HCT116 (cell line): ENCODE measurements around the gene LRRFIP2.

Source experiments
- EZH2phosphoT487 ChIP-seq: fragments of 200-600 bp; IDR thresholded peaks from 2 replicates; pipeline ENCODE4 v1.6.1; 2018; ENCODE audit warnings: antibody characterized with exemption, borderline replicate concordance
- JUND ChIP-seq: IDR thresholded peaks from 2 replicates; pipeline ENCODE4 v1.6.1; 2012
- POLR2A ChIP-seq: IDR thresholded peaks from 2 replicates; pipeline ENCODE4 v1.7.0; 2011; ENCODE audit warnings: borderline replicate concordance; ENCODE audit not compliant: insufficient read depth, insufficient read length; ENCODE audit errors: extremely low read depth
- POLR2AphosphoS5 ChIP-seq: IDR thresholded peaks from 2 replicates; pipeline ENCODE4 v1.6.1; 2011; ENCODE audit warnings: mild to moderate bottlenecking, low read depth, low read length, moderate library complexity
- RAD21 ChIP-seq: IDR thresholded peaks from 2 replicates; pipeline ENCODE4 v1.6.1; 2012; ENCODE audit warnings: low read depth, mild to moderate bottlenecking
- SIN3A ChIP-seq: IDR thresholded peaks from 2 replicates; pipeline ENCODE4 v1.6.1; 2012; ENCODE audit warnings: low read depth
- SP1 ChIP-seq: IDR thresholded peaks from 2 replicates; pipeline ENCODE4 v1.6.1; 2012; ENCODE audit warnings: low read depth
- YY1 ChIP-seq: IDR thresholded peaks from 2 replicates; pipeline ENCODE4 v1.6.1; 2011; ENCODE audit warnings: low read length, low read depth, moderate library complexity, mild to moderate bottlenecking; ENCODE audit not compliant: insufficient replicate concordance; ENCODE audit errors: extremely low read depth
- TF ChIP-seq, protein P1 (sequence below), 3 experiments: fragments of 200-600 bp in 1 of 3; sonication (generic) in 1 of 3; IDR thresholded peaks in 2 of 3; conservative IDR thresholded peaks in 1 of 3; 2 replicates each; pipeline ENCODE4 v1.5.1; 2012 to 2017; ENCODE audit warnings: low read depth in 2 of 3, low read length in 2 of 3, antibody characterized with exemption in 1 of 3, borderline replicate concordance in 1 of 3, control low read depth in 1 of 3, mild to moderate bottlenecking in 1 of 3, mixed read lengths in 1 of 3, mixed run types in 1 of 3, moderate library complexity in 1 of 3; ENCODE audit not compliant: insufficient read depth in 1 of 3
- TF ChIP-seq, protein P2 (sequence below): IDR thresholded peaks from 2 replicates; pipeline ENCODE4 v1.6.1; 2012
- TF ChIP-seq, protein P3 (sequence below): IDR thresholded peaks from 2 replicates; pipeline ENCODE4 v1.6.1; 2011; ENCODE audit warnings: mild to moderate bottlenecking, low read length, moderate library complexity; ENCODE audit not compliant: insufficient replicate concordance; ENCODE audit errors: extremely low read depth
- TF ChIP-seq, protein P4 (sequence below): IDR thresholded peaks from 2 replicates; pipeline ENCODE4 v1.6.1; 2012; ENCODE audit warnings: low read depth

DNA sequence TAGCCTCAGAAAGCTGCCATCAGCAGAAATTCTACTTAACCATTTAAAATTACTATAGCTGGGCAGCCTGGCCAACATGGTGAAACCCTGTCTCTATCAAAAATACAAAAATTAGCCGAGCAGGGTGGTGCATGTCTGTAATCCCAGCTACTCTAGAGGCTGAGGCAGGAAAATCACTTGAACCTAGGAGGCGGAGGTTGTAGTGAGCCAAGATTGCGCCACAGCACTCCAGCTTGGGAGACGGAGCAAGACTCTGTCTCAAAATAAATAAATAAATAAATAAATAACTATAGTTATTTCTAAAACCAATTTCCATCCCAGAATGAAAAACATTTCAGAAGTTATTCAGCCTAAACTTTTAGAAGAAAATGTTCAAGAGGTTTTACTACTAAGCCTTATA, 25.1 kb downstream of the LRRFIP2 start:
- TF ChIP-seq JUND (no peak), POLR2AphosphoS5 (no peak), EZH2phosphoT487 (no peak), RAD21 (no peak), SIN3A (no peak), SP1 (no peak), POLR2A (no peak), YY1 (no peak)
- TF ChIP-seq, protein P1, sequence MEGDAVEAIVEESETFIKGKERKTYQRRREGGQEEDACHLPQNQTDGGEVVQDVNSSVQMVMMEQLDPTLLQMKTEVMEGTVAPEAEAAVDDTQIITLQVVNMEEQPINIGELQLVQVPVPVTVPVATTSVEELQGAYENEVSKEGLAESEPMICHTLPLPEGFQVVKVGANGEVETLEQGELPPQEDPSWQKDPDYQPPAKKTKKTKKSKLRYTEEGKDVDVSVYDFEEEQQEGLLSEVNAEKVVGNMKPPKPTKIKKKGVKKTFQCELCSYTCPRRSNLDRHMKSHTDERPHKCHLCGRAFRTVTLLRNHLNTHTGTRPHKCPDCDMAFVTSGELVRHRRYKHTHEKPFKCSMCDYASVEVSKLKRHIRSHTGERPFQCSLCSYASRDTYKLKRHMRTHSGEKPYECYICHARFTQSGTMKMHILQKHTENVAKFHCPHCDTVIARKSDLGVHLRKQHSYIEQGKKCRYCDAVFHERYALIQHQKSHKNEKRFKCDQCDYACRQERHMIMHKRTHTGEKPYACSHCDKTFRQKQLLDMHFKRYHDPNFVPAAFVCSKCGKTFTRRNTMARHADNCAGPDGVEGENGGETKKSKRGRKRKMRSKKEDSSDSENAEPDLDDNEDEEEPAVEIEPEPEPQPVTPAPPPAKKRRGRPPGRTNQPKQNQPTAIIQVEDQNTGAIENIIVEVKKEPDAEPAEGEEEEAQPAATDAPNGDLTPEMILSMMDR (IDR thresholded peaks at IDR 0.05 in 2 of 3, conservative IDR thresholded peaks at IDR 0.05 in 1 of 3; ENCODE audit: borderline replicate concordance in 1 of 3, insufficient read depth in 1 of 3, low read depth in 2 of 3, low read length in 2 of 3), result no peak
- TF ChIP-seq, protein P2, sequence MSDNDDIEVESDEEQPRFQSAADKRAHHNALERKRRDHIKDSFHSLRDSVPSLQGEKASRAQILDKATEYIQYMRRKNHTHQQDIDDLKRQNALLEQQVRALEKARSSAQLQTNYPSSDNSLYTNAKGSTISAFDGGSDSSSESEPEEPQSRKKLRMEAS, result no peak
- TF ChIP-seq, protein P3, sequence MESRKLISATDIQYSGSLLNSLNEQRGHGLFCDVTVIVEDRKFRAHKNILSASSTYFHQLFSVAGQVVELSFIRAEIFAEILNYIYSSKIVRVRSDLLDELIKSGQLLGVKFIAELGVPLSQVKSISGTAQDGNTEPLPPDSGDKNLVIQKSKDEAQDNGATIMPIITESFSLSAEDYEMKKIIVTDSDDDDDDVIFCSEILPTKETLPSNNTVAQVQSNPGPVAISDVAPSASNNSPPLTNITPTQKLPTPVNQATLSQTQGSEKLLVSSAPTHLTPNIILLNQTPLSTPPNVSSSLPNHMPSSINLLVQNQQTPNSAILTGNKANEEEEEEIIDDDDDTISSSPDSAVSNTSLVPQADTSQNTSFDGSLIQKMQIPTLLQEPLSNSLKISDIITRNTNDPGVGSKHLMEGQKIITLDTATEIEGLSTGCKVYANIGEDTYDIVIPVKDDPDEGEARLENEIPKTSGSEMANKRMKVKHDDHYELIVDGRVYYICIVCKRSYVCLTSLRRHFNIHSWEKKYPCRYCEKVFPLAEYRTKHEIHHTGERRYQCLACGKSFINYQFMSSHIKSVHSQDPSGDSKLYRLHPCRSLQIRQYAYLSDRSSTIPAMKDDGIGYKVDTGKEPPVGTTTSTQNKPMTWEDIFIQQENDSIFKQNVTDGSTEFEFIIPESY, result no peak
- TF ChIP-seq, protein P4, sequence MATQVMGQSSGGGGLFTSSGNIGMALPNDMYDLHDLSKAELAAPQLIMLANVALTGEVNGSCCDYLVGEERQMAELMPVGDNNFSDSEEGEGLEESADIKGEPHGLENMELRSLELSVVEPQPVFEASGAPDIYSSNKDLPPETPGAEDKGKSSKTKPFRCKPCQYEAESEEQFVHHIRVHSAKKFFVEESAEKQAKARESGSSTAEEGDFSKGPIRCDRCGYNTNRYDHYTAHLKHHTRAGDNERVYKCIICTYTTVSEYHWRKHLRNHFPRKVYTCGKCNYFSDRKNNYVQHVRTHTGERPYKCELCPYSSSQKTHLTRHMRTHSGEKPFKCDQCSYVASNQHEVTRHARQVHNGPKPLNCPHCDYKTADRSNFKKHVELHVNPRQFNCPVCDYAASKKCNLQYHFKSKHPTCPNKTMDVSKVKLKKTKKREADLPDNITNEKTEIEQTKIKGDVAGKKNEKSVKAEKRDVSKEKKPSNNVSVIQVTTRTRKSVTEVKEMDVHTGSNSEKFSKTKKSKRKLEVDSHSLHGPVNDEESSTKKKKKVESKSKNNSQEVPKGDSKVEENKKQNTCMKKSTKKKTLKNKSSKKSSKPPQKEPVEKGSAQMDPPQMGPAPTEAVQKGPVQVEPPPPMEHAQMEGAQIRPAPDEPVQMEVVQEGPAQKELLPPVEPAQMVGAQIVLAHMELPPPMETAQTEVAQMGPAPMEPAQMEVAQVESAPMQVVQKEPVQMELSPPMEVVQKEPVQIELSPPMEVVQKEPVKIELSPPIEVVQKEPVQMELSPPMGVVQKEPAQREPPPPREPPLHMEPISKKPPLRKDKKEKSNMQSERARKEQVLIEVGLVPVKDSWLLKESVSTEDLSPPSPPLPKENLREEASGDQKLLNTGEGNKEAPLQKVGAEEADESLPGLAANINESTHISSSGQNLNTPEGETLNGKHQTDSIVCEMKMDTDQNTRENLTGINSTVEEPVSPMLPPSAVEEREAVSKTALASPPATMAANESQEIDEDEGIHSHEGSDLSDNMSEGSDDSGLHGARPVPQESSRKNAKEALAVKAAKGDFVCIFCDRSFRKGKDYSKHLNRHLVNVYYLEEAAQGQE, result no peak
